WTC11 (cell line): Measurements from ENCODE around the gene PGAM5. TPM values are rescaled to one million over a fixed set of nuclear protein-coding genes. Genes with fewer than 3 reads are reported as not detected.

Source experiments
- ATAC-seq: fragments of 200-7000 bp; cut with Tn5 transposase; 2 replicates; pipeline ENCODE4 v1.10.0; 2021; ENCODE audit warnings: mild to moderate bottlenecking, moderate library complexity
- CTCF ChIA-PET: fragments of 300-600 bp; sonication (Branson Sonifier 250); formaldehyde crosslinking; loops from one replicate; lab custom pipeline; 2021; ENCODE audit warnings: antibody characterized with exemption; lab: Charles Lee
- POLR2A ChIA-PET: fragments of 350-600 bp; sonication (Branson Sonifier 250); formaldehyde crosslinking; loops from one replicate; lab custom pipeline; 2021; ENCODE audit warnings: antibody characterized with exemption; lab: Charles Lee
- DNase-seq: peaks from one replicate; pipeline ENCODE4 v3.0.0; 2021; ENCODE audit warnings: low spot score
- H3K27ac Mint-ChIP-seq: 2 replicates; pipeline ENCODE4 v1.8.0; 2021; ENCODE audit warnings: mixed read lengths
- H3K27me3 Mint-ChIP-seq: 2 replicates; pipeline ENCODE4 v1.8.0; 2021; ENCODE audit warnings: low read depth, mild to moderate bottlenecking, moderate library complexity, mixed read lengths
- H3K36me3 Mint-ChIP-seq: 2 replicates; pipeline ENCODE4 v1.8.0; 2021; ENCODE audit warnings: mixed read lengths
- H3K4me1 Mint-ChIP-seq: 2 replicates; pipeline ENCODE4 v1.8.0; 2022; ENCODE audit warnings: mixed read lengths
- H3K4me3 Mint-ChIP-seq: 2 replicates; pipeline ENCODE4 v1.8.0; 2021; ENCODE audit warnings: mild to moderate bottlenecking, moderate library complexity, mixed read lengths
- H3K9me3 Mint-ChIP-seq: 2 replicates; pipeline ENCODE4 v1.8.0; 2021; ENCODE audit warnings: mixed read lengths
- ATF1 ChIP-seq: sonication (generic); formaldehyde crosslinking; IDR thresholded peaks from 2 replicates; pipeline ENCODE4 v1.8.1; 2023; ENCODE audit warnings: mild to moderate bottlenecking, moderate library complexity, missing genetic modification reagents
- ATF2 ChIP-seq: sonication (generic); formaldehyde crosslinking; IDR thresholded peaks from 2 replicates; pipeline ENCODE4 v1.8.1; 2022; ENCODE audit warnings: low read depth, missing genetic modification reagents, borderline replicate concordance
- CDX4 ChIP-seq: fragments of 250-450 bp; sonication (Bioruptor Pico); IDR thresholded peaks from 2 replicates; pipeline ENCODE4 v1.9.0; 2021; ENCODE audit warnings: moderate library complexity, mild to moderate bottlenecking, inconsistent platforms, borderline replicate concordance
- ELF4 ChIP-seq: sonication (generic); formaldehyde crosslinking; IDR thresholded peaks from 2 replicates; pipeline ENCODE4 v1.8.1; 2022; ENCODE audit warnings: low read depth, mild to moderate bottlenecking, moderate library complexity, missing genetic modification reagents
- EMX1 ChIP-seq: fragments of 250-450 bp; sonication (Bioruptor Pico); IDR thresholded peaks from 2 replicates; pipeline ENCODE4 v1.8.0; 2021; ENCODE audit warnings: mild to moderate bottlenecking
- ERG ChIP-seq: fragments of 250-450 bp; sonication (Bioruptor Pico); IDR thresholded peaks from 2 replicates; pipeline ENCODE4 v1.8.0; 2021; ENCODE audit warnings: mild to moderate bottlenecking
- FOXK1 ChIP-seq: sonication (generic); formaldehyde crosslinking; IDR thresholded peaks from 2 replicates; pipeline ENCODE4 v1.8.0; 2022; ENCODE audit warnings: mild to moderate bottlenecking, moderate library complexity, missing genetic modification reagents
- FOXP1 ChIP-seq: sonication (generic); formaldehyde crosslinking; IDR thresholded peaks from 2 replicates; pipeline ENCODE4 v1.8.0; 2022; ENCODE audit warnings: missing genetic modification reagents, mild to moderate bottlenecking, moderate library complexity, borderline replicate concordance
- HMGXB4 ChIP-seq: sonication (generic); formaldehyde crosslinking; IDR thresholded peaks from 2 replicates; pipeline ENCODE4 v1.8.1; 2023; ENCODE audit warnings: mild to moderate bottlenecking, moderate library complexity, missing genetic modification reagents
- JUN ChIP-seq: sonication (generic); formaldehyde crosslinking; IDR thresholded peaks from 2 replicates; pipeline ENCODE4 v1.8.0; 2023; ENCODE audit warnings: mild to moderate bottlenecking, missing genetic modification reagents
- MXD4 ChIP-seq: fragments of 250-450 bp; sonication (Bioruptor Pico); IDR thresholded peaks from 2 replicates; pipeline ENCODE4 v1.8.0; 2021; ENCODE audit warnings: mild to moderate bottlenecking, moderate library complexity, borderline replicate concordance
- PREB ChIP-seq: sonication (generic); formaldehyde crosslinking; IDR thresholded peaks from 2 replicates; pipeline ENCODE4 v1.8.1; 2022; ENCODE audit warnings: mild to moderate bottlenecking, missing genetic modification reagents, moderate library complexity, borderline replicate concordance
- RORB ChIP-seq: fragments of 250-450 bp; sonication (Bioruptor Pico); IDR thresholded peaks from 2 replicates; pipeline ENCODE4 v1.9.0; 2021; ENCODE audit warnings: mild to moderate bottlenecking
- SOX15 ChIP-seq: fragments of 250-450 bp; sonication (Bioruptor Pico); IDR thresholded peaks from 2 replicates; pipeline ENCODE4 v1.9.0; 2021; ENCODE audit warnings: mild to moderate bottlenecking
- ZMAT4 ChIP-seq: fragments of 250-450 bp; sonication (Bioruptor Pico); IDR thresholded peaks from 2 replicates; pipeline ENCODE4 v1.9.0; 2021; ENCODE audit warnings: mild to moderate bottlenecking
- ZNF396 ChIP-seq: fragments of 250-450 bp; sonication (Bioruptor Pico); IDR thresholded peaks from 2 replicates; pipeline ENCODE4 v1.8.0; 2021; ENCODE audit warnings: mild to moderate bottlenecking, moderate library complexity, borderline replicate concordance
- ZNF416 ChIP-seq: fragments of 250-450 bp; sonication (Bioruptor Pico); IDR thresholded peaks from 2 replicates; pipeline ENCODE4 v1.9.0; 2021; ENCODE audit warnings: mild to moderate bottlenecking, inconsistent platforms
- ZNF512 ChIP-seq: sonication (generic); formaldehyde crosslinking; IDR thresholded peaks from 2 replicates; pipeline ENCODE4 v1.8.1; 2022; ENCODE audit warnings: missing genetic modification reagents, borderline replicate concordance
- total RNA-seq: library from RNA; stranded (reverse); gene quantifications from 3 replicates; pipeline ENCODE4 v1.2.3, GENCODE V29; 2021

The PGAM5 gene
- total RNA-seq, 1 experiment from 2014 or later = 89.7 TPM

- ATAC-seq (no peak), DNase-seq (no peak)
- peak overlapping the region; percentile 49; the same call in 1 of the 2 replicates for H3K27ac Mint-ChIP-seq
- H3K4me1 Mint-ChIP-seq = peaks cover 12% of the 10 kb centered on the region
- ChIA-PET CTCF (no interaction called here), POLR2A (no interaction called here)
- H3K27me3 Mint-ChIP-seq = no peaks in the 10 kb centered on the region
- no peak for TF ChIP-seq ZMAT4 (CRISPR knock-in tag)
- TF ChIP-seq ZNF396 (CRISPR knock-in tag) = no peak
- TF ChIP-seq ZNF512 = no peak
- no peak for TF ChIP-seq RORB
- no peaks in the 10 kb centered on the region for H3K9me3 Mint-ChIP-seq
- 0 out of 2 replicates have a peak, but pooled peaks cover under 1% of the 10 kb centered on the region for H3K36me3 Mint-ChIP-seq
- no peak overlapping the region for H3K4me3 Mint-ChIP-seq
These were observed 54.7 kb downstream of the PGAM5 start for GRCh38 chr12:132765361-132765760.

- Mint-ChIP-seq H3K27me3 (no peaks in the 10 kb centered on the region), H3K4me1 (peaks cover 5% of the 10 kb centered on the region), H3K4me3 (no peak overlapping the region), H3K36me3 (0 out of 2 replicates have a peak, but pooled peaks cover 2% of the 10 kb centered on the region), H3K9me3 (no peaks in the 10 kb centered on the region), H3K27ac (no peak overlapping the region)
- TF ChIP-seq JUN (CRISPR knock-in tag) (no peak), PREB (no peak), FOXK1 (CRISPR knock-in tag) (no peak), EMX1 (CRISPR knock-in tag) (no peak), CDX4 (CRISPR knock-in tag) (no peak), MXD4 (CRISPR knock-in tag) (no peak), ERG (CRISPR knock-in tag) (no peak)
- DNase-seq (no peak), ATAC-seq (no peak)
- CTCF ChIA-PET = no interaction called here
- POLR2A ChIA-PET = no interaction called here
These were observed 55.9 kb downstream of the PGAM5 start for GRCh38 chr12:132766380-132767085.

- ChIA-PET POLR2A (no interaction called here), CTCF (no interaction called here)
- Mint-ChIP-seq H3K27ac (no peak overlapping the region), H3K36me3 (peaks cover 18% of the 10 kb centered on the region), H3K27me3 (no peaks in the 10 kb centered on the region), H3K4me1 (peaks cover 5% of the 10 kb centered on the region), H3K4me3 (no peak overlapping the region), H3K9me3 (no peaks in the 10 kb centered on the region)
- DNase-seq (no peak), ATAC-seq (no peak)
- TF ChIP-seq ATF2 (CRISPR knock-in tag) (no peak), SOX15 (CRISPR knock-in tag) (no peak), PREB (no peak), ZNF416 (no peak), ZMAT4 (CRISPR knock-in tag) (no peak), ELF4 (CRISPR knock-in tag) (no peak), ATF1 (CRISPR knock-in tag) (no peak), HMGXB4 (CRISPR knock-in tag) (no peak), FOXP1 (CRISPR knock-in tag) (no peak)
These were observed 60.6 kb downstream of the PGAM5 start for GRCh38 chr12:132771126-132771838.
